Neutrophil (primary cell): Measurements from ENCODE around the gene STK38.
A peak's percentile ranks its signal among the peaks of the same experiment; 100 is the strongest.

Experiments
- H3K27ac ChIP-seq: fragments of 200-600 bp; sonication (generic); 2 replicates; pipeline ENCODE4 v1.5.1; 2016; ENCODE audit warnings: mild to moderate bottlenecking, moderate library complexity
- H3K27me3 ChIP-seq: fragments of 200-600 bp; sonication (generic); 2 replicates; pipeline ENCODE4 v1.6.0; 2016; ENCODE audit warnings: mild to moderate bottlenecking
- H3K36me3 ChIP-seq: fragments of 200-600 bp; sonication (generic); 2 replicates; pipeline ENCODE4 v1.5.1; 2017
- H3K4me1 ChIP-seq, 2 experiments: fragments of 200-600 bp in 1 of 2; sonication (generic) in 1 of 2; 1 replicate in 1 of 2; 2 replicates in 1 of 2; pipeline versions ENCODE4 v1.5.1 to v1.6.1; 2013 to 2016; ENCODE audit warnings: low read depth in 1 of 2, low read length in 1 of 2, mild to moderate bottlenecking in 1 of 2, moderate library complexity in 1 of 2; ENCODE audit not compliant: control insufficient read depth in 1 of 2, insufficient read depth in 1 of 2
- H3K4me3 ChIP-seq, 2 experiments: fragments of 200-600 bp in 1 of 2; sonication (generic) in 1 of 2; 1 replicate in 1 of 2; 2 replicates in 1 of 2; pipeline ENCODE4 v1.5.1; 2013 to 2016; ENCODE audit warnings: low read depth in 1 of 2, low read length in 1 of 2, mild to moderate bottlenecking in 1 of 2, moderate library complexity in 1 of 2
- H3K9me3 ChIP-seq: fragments of 200-600 bp; sonication (generic); 2 replicates; pipeline ENCODE4 v1.5.1; 2016
- CTCF ChIP-seq: fragments of 200-600 bp; sonication (generic); IDR thresholded peaks from 2 replicates; pipeline ENCODE4 v1.5.1; 2016; ENCODE audit warnings: antibody characterized with exemption

Gene STK38

GRCh38 chr6:36501686-36502085 lies 45.6 kb downstream of the STK38 start:
- peaks cover 89% of the 10 kb centered on the region for H3K36me3 ChIP-seq
- H3K4me1 ChIP-seq: peaks cover 12 to 17% of the 10 kb centered on the region in 2 experiments
- H3K9me3 ChIP-seq: no peaks in the 10 kb centered on the region
- TF ChIP-seq CTCF: no peak
- H3K27ac ChIP-seq: no peak overlapping the region
- H3K4me3 ChIP-seq: no peak overlapping the region
- H3K27me3 ChIP-seq: no peaks in the 10 kb centered on the region

- Histone ChIP-seq H3K27me3 (no peaks in the 10 kb centered on the region), H3K27ac (no peak overlapping the region), H3K4me3 (no peak overlapping the region), H3K9me3 (no peaks in the 10 kb centered on the region), H3K36me3 (peaks cover 89% of the 10 kb centered on the region), H3K4me1 (peaks cover 8% of the 10 kb centered on the region in 2 experiments)
- TF ChIP-seq CTCF: no peak
Observed at GRCh38 chr6:36499918-36500317, 47.4 kb downstream of the STK38 start.

- no peaks in the 10 kb centered on the region for H3K27me3 ChIP-seq
- no peaks in the 10 kb centered on the region for H3K9me3 ChIP-seq
- H3K27ac ChIP-seq: peak overlapping the region; percentile 92
- TF ChIP-seq CTCF: no peak
- H3K4me1 ChIP-seq: peaks cover 43 to 48% of the 10 kb centered on the region in 2 experiments
- peaks cover 55% of the 10 kb centered on the region for H3K36me3 ChIP-seq
- peak overlapping the region in 1 of 2 experiments; percentile 38 for H3K4me3 ChIP-seq
Observed at GRCh38 chr6:36495086-36495485, 52.2 kb downstream of the STK38 start.

- Histone ChIP-seq H3K36me3 (peaks cover 55% of the 10 kb centered on the region), H3K27ac (peak overlapping the region; percentile 92), H3K4me1 (peaks cover 43 to 48% of the 10 kb centered on the region in 2 experiments), H3K27me3 (no peaks in the 10 kb centered on the region), H3K9me3 (no peaks in the 10 kb centered on the region), H3K4me3 (peak overlapping the region; percentile 38)
- no peak for TF ChIP-seq CTCF
Observed at GRCh38 chr6:36493859-36494258, 53.4 kb downstream of the STK38 start.

- peak overlapping the region; percentile 38 for H3K4me3 ChIP-seq
- peak overlapping the region; percentile 92 for H3K27ac ChIP-seq
- peaks cover 56% of the 10 kb centered on the region for H3K36me3 ChIP-seq
Observed at GRCh38 chr6:36493319-36493718, 54.0 kb downstream of the STK38 start.

More at GRCh38 chr6:36493319-36493718, 54.0 kb downstream of the STK38 start:
- no peak for TF ChIP-seq CTCF
- no peaks in the 10 kb centered on the region for H3K27me3 ChIP-seq
- H3K4me1 ChIP-seq: peaks cover 43 to 48% of the 10 kb centered on the region in 2 experiments
- H3K9me3 ChIP-seq: no peaks in the 10 kb centered on the region
